ENCODE measurements around the gene GPR87. TPM values are rescaled to one million over a fixed set of nuclear protein-coding genes. Genes with fewer than 3 reads are reported as not detected.

The GPR87 gene
- total and polyA plus RNA-seq, 2 of the 4 experiments (the other 2 are of a cell fraction), result 0.26 to 0.36 TPM

- H2BK120ac ChIP-seq (ENCODE audit: low read depth, low read length), result no peak overlapping the region
- no peak overlapping the region for H3K4me3 ChIP-seq (ENCODE audit: insufficient read depth, low read depth, low read length)
- no peaks in the 10 kb centered on the region for H3K79me1 ChIP-seq (ENCODE audit: low read depth in 1 of 2, low read length in 2 of 2)
- no peak overlapping the region for H3K18ac ChIP-seq (ENCODE audit: low read depth, low read length)
- H4K5ac ChIP-seq (ENCODE audit: low read depth, low read length), result no peak overlapping the region
- dilution Hi-C loops (cut with HindIII; ENCODE audit: low sequenced_read_pairs, unreplicated experiment), result no loop called here
- no peak overlapping the region for H3K23ac ChIP-seq (ENCODE audit: low read depth, low read length)
- 60% methylated on average over 1 of the region's 1 CpG; no CpG with 5 or more reads in 1 of the 2 experiments for WGBS, 2 experiments (ENCODE audit: extremely low coverage in 2 of 2, insufficient read length in 1 of 2)
- H4K20me1 ChIP-seq (ENCODE audit: insufficient read depth, low read length), result no peaks in the 10 kb centered on the region
- ChIA-PET CTCF (interaction anchor here (1.0 to 1.2 kb wide), 2 partner anchors 22 to 28 kb away, joined by 3 to 5 read pairs; no protein-coding TSS in a partner anchor), POLR2A (ENCODE audit: unreplicated experiment) (no interaction called here)
- no peak overlapping the region for H4K8ac ChIP-seq (ENCODE audit: low read depth in 2 of 2, low read length in 2 of 2)
- no peak overlapping the region for H3K56ac ChIP-seq (ENCODE audit: extremely low read depth, insufficient read depth, low read length)
- H3K27ac ChIP-seq (ENCODE audit: insufficient read depth, low read length), result no peak overlapping the region
- H3K4me1 ChIP-seq (ENCODE audit: control insufficient read depth, insufficient read depth, low read length), result peaks cover 5% of the 10 kb centered on the region
- H2AFZ ChIP-seq (replicated peaks; ENCODE audit: low read length, poor library complexity), result no peak overlapping the region
- H3K9ac ChIP-seq (ENCODE audit: low read depth, low read length), result no peak overlapping the region
- no peak overlapping the region for H2BK20ac ChIP-seq (ENCODE audit: low read depth, low read length)
- TF ChIP-seq ELK1 (IDR thresholded peaks at IDR 0.05; ENCODE audit: borderline replicate concordance, low read depth, low read length), result no peak
- TF ChIP-seq CTCF (conservative IDR thresholded peaks at IDR 0.05; ENCODE audit: low read depth, low read length), result no peak
- TF ChIP-seq MAZ (IDR thresholded peaks at IDR 0.05; ENCODE audit: borderline replicate concordance, low read depth, low read length), result no peak
- TF ChIP-seq CEBPB (IDR thresholded peaks at IDR 0.05; ENCODE audit: low read depth, low read length), result no peak
- no peak for TF ChIP-seq POLR2A (IDR thresholded peaks at IDR 0.05; ENCODE audit: low read depth, low read length)
- no peak for TF ChIP-seq FOS (IDR thresholded peaks at IDR 0.05; ENCODE audit: low read depth, low read length)
- no peak for TF ChIP-seq RCOR1 (IDR thresholded peaks at IDR 0.05; ENCODE audit: insufficient replicate concordance, low read length)
- no peak for TF ChIP-seq RAD21 (IDR thresholded peaks at IDR 0.05; ENCODE audit: low read length)
- no peak for TF ChIP-seq SMC3 (IDR thresholded peaks at IDR 0.05; ENCODE audit: low read depth, low read length)
- TF ChIP-seq MAFK (IDR thresholded peaks at IDR 0.05; ENCODE audit: low read depth, low read length), result no peak
- TF ChIP-seq MXI1 (IDR thresholded peaks at IDR 0.05; ENCODE audit: borderline replicate concordance, low read depth, low read length), result no peak
- TF ChIP-seq CHD1 (IDR thresholded peaks at IDR 0.05; ENCODE audit: low read depth, low read length), result no peak
- TF ChIP-seq USF2 (IDR thresholded peaks at IDR 0.05; ENCODE audit: low read depth, low read length), result no peak
- ATAC-seq (ENCODE audit: low read depth) (no peak), DNase-seq (no peak)
- no peak overlapping the region for H2AK5ac ChIP-seq (ENCODE audit: low read depth, low read length)
- H2BK5ac ChIP-seq (ENCODE audit: low read depth, low read length, poor library complexity, severe bottlenecking), result no peak overlapping the region
- no peaks in the 10 kb centered on the region for H3K9me3 ChIP-seq (ENCODE audit: control insufficient read depth, insufficient read depth, low read length)
- H3K4me2 ChIP-seq (ENCODE audit: low read depth, low read length), result no peak overlapping the region
- no peaks in the 10 kb centered on the region for H3K36me3 ChIP-seq (ENCODE audit: control insufficient read depth, insufficient read depth, low read length)
- no peak overlapping the region for H2AK9ac ChIP-seq (replicated peaks; ENCODE audit: low read depth, low read length, poor library complexity)
- H2BK15ac ChIP-seq (ENCODE audit: low read depth, low read length), result no peak overlapping the region
- in situ Hi-C loops (cut with MboI; ENCODE audit: low sequenced_read_pairs), result no loop called here
- H4K91ac ChIP-seq (ENCODE audit: insufficient read depth, low read depth, low read length), result no peak overlapping the region
- H3K27me3 ChIP-seq (ENCODE audit: control insufficient read depth, insufficient read depth, low read length), result no peaks in the 10 kb centered on the region
- H3K4ac ChIP-seq (ENCODE audit: low read depth, low read length), result no peak overlapping the region
- no peaks in the 10 kb centered on the region; the same call in 1 of the 2 replicates for H3K9me1 ChIP-seq (ENCODE audit: insufficient read depth, low read length)
- intact Hi-C loops (cut with micrococcal nuclease), result no loop called here
- H3K14ac ChIP-seq (replicated peaks; ENCODE audit: low read depth, low read length), result no peak overlapping the region
- no TSS peak for BruUV-seq (replicated peaks)
Measured at GRCh38 chr3:151256749-151257148, 59.9 kb downstream of the GPR87 start.

All from IMR-90 (cell line).